Astrocyte of the spinal cord (primary cell): ENCODE results near the gene NPDC1.
A peak's percentile ranks its signal among the peaks of the same experiment; 100 is the strongest.

Source experiments
- DNase-seq: peaks from one replicate; pipeline ENCODE4 v3.0.0; 2011; ENCODE audit warnings: low read depth, low spot score
- H3K4me3 ChIP-seq: 2 replicates; pipeline ENCODE4 v1.5.1; 2011; ENCODE audit warnings: low read depth, mild to moderate bottlenecking, low read length, moderate library complexity
- in situ Hi-C: cut with HindIII; loops from 2 replicates; pipeline ENCODE4 v1.10.0; 2017; ENCODE audit warnings: low sequenced_read_pairs
- TF ChIP-seq, protein P1 (sequence below): IDR thresholded peaks from 2 replicates; pipeline ENCODE4 v1.5.1; 2012; ENCODE audit warnings: low read depth, mild to moderate bottlenecking, low read length, inconsistent platforms

The NPDC1 gene

GRCh38 chr9:137044502-137045177 is 1.3 kb downstream of the NPDC1 start:
- peak overlapping the region; percentile 45 for H3K4me3 ChIP-seq
- TF ChIP-seq, protein P1, sequence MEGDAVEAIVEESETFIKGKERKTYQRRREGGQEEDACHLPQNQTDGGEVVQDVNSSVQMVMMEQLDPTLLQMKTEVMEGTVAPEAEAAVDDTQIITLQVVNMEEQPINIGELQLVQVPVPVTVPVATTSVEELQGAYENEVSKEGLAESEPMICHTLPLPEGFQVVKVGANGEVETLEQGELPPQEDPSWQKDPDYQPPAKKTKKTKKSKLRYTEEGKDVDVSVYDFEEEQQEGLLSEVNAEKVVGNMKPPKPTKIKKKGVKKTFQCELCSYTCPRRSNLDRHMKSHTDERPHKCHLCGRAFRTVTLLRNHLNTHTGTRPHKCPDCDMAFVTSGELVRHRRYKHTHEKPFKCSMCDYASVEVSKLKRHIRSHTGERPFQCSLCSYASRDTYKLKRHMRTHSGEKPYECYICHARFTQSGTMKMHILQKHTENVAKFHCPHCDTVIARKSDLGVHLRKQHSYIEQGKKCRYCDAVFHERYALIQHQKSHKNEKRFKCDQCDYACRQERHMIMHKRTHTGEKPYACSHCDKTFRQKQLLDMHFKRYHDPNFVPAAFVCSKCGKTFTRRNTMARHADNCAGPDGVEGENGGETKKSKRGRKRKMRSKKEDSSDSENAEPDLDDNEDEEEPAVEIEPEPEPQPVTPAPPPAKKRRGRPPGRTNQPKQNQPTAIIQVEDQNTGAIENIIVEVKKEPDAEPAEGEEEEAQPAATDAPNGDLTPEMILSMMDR: no peak
- in situ Hi-C loops: loop anchor here (25.0 kb wide), 1 partner anchor 107 kb away; the partner anchor contains the start of genes C8G and FBXW5
- DNase-seq: no peak

GRCh38 chr9:137044037-137044436 is 1.9 kb downstream of the NPDC1 start:
- in situ Hi-C loops: loop anchor here (25.0 kb wide), 1 partner anchor 107 kb away; the partner anchor contains the start of genes C8G and FBXW5
- TF ChIP-seq, protein P1: no peak
- no peak overlapping the region for H3K4me3 ChIP-seq
- no peak for DNase-seq

- no peak for DNase-seq
- no peak overlapping the region for H3K4me3 ChIP-seq
- TF ChIP-seq, protein P1: no peak
- in situ Hi-C loops: loop anchor here (25.0 kb wide), 1 partner anchor 106 kb away; the partner anchor contains the start of genes C8G and FBXW5
Measured at GRCh38 chr9:137042751-137043727, 2.9 kb downstream of the NPDC1 start.

GRCh38 chr9:137041124-137041523 is 4.9 kb downstream of the NPDC1 start:
- TF ChIP-seq, protein P1: no peak
- no peak overlapping the region for H3K4me3 ChIP-seq
- in situ Hi-C loops: loop anchor here (25.0 kb wide), 1 partner anchor 104 kb away; the partner anchor contains the start of genes C8G and FBXW5
- no peak for DNase-seq

DNA sequence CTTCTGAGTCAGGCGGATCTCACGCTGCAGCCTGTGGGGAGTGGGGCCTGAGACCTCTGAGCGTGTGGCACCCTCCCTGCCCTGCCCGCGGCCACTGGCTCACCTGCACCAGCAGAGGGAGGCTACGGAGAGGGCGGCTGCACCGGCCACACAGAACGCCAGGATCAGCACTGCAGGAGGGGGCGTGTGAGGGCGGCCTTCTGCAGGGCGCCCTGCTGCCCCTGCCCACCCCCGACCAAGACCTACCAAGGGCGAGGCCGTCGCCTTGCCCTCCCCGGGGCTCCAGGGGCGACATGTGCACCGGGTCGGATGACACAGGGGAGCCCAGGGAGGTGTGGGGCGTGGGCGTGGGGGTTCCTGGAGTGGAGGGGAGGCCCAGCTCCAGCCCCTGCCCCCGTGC is 5.4 kb downstream of the NPDC1 start:
- H3K4me3 ChIP-seq: no peak overlapping the region
- TF ChIP-seq, protein P1: no peak
- in situ Hi-C loops: loop anchor here (25.0 kb wide), 1 partner anchor 103 kb away; the partner anchor contains the start of genes C8G and FBXW5

More for the DNA sequence above, 5.4 kb downstream of the NPDC1 start:
- no peak for DNase-seq
